HG03571 (cell line): ENCODE measurements around the gene CORO1A.
"Not testable (repeated sequence)": the region's sequence is repeated elsewhere in the genome, so short reads cannot be mapped to it uniquely, and the experiment has no call there.

Source experiments
- ATAC-seq: cut with Tn5 transposase; IDR thresholded peaks from one replicate; pipeline ENCODE4 v1.9.1; 2021; ENCODE audit not compliant: unreplicated experiment

CORO1A gene

DNA sequence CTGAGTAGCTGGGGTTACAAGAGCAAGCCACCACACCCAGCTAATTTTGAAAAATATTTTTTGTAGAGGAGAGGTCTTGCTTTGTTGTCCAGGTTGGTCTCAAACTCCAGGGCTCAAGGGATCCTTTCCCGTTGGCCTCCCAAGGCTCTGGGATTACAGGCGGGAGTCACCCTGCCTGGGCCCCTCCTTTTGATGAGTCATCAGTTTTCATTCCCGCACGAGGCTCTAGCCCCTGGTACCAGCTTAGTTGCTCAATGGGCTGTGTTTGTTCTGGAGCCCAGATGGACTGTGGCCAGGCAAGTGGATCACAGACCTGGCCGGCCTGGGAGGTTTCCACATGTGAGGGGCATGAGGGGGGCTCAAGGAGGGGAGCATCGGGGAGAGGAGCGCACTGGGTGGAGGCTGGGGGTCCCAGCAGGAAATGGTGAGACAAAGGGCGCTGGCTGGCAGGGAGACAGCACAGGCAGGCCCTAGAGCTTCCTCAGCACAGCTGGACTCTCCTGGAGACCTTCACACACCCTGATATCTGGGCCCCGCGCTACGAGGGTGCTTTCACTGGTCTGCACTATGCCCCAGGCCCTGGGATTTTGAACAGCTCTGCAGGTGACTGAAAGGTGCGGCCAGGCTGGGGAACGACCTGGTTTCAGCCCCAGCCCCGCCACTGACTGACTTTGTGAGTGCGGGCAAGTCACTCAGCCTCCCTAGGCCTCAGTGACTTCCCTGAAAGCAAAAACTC is 16.4 kb downstream of the CORO1A start:
- ATAC-seq = not testable (repeated sequence)

DNA sequence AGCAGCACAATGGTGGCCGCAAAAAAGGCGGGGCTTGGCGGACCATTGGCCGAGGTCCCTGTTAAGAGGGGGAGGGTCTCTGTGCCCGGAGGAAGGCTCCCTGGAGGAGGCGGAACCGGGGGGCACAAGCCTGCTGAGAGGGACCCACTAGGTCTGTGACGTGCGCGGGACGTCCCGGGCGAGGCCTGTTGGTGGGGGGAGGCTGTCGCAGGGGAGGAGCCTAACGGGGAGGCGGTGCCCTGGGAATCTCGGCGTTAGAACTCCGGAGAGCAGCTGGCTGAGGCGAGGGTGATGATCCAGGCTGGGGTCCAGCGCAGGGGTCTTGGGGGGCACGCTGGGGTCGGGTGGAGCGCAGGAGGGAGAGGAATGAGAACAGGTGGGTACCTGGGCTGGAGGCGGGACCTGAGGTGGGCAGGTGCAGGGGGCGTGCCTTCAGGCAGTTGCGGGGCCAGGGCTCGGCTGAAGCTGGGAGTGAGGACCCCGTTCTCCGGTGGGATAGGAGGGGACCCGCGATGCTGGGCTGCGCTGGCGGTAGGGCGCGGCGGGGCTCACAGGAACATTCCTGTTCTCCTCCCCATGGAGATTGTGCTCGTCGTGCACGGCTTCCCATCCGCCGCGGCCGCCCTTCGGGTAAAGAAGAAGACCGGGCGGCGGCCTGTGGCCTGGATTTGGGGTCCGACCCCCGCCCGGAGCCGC is 22.3 kb downstream of the CORO1A start:
- not testable (repeated sequence) for ATAC-seq

DNA sequence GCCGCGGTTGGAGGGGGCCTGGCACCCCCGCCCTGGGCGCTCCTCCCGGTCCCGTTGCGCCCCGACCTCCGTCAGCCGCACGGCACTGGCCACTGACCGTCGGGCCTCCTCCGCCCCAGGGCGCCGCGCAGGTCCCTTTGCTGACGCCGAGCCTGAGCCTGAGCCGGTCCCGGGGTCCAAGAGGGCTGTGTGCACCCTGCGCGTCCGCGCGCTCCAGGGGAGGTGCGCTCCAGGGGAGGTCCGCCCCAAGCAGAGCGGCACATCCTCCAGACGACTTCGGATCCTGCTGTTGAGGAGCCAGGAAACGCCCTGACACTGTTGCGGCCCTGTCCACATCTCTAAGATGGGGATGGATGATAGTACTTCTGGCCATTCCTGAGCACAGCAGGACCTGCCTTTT is 22.9 kb downstream of the CORO1A start:
- ATAC-seq = not testable (repeated sequence)

DNA sequence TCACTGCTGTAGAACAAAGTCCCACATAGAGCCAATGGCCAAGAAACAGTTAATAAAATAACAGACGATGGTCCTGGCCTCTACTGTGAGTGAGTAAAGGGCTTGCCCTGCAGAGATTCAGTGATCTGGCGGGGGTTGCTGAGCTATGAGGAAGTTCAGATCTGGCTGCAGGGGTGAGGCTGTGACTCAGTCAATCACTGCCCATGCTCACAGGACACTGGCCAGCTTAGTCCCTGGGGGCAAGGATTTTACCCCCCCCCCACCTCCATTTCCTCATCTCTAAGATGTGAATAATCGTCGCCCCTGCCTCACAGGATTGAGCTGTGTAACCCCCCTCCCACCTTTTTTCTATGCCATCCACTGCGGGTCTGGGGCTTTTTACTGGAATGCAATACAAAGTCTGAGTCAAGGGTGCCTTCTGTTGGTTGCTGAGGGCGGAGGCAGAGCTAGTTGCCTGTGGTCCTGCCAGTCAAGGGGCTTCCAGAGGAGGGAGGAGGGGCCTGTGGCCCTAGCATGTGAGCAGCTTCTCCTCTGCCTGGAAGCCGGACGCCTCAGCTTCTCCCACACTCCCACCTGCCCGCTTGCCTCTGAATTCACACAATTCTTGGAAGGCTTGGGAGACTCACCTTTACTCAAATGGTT is 23.8 kb downstream of the CORO1A start:
- not testable (repeated sequence) for ATAC-seq

DNA sequence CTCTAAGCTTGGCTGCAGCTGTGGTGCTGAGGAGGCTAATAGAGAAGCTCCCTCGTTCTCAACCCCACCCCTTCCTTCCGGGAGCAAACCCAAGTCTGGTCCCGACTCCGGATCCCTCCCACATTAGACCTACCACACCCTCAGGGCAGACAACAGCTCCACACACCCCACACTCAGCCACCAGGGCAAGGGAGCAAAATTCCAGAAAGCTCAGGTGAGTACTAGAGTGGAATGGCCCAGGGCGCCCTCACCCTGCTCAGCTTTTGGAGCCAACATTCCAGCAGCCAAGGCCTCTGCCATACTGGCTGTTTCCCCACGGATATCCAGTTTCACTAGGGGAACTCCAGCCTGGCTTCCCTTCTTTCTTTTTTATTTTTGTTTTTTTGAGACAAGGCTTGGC is 25.6 kb downstream of the CORO1A start:
- not testable (repeated sequence) for ATAC-seq

DNA sequence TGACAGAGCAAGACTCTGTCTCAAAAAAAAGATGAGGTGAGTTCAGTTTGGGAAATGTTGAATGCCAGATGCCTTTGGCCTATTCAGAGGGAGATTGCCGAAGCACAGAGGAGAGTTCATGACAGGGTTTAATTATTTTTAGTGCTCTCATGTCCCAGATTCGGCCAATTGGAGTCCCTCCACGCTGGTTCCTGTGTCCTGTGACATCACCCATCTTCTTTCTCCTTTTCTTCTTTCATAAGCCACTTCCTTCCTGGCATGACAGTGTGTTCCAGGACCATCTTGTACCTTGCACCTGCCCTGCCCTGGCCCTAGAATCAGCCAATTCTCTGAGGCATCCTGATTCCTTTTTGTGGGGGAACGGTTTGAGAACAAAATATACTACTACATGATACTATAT is 28.0 kb downstream of the CORO1A start:
- not testable (repeated sequence) for ATAC-seq

DNA sequence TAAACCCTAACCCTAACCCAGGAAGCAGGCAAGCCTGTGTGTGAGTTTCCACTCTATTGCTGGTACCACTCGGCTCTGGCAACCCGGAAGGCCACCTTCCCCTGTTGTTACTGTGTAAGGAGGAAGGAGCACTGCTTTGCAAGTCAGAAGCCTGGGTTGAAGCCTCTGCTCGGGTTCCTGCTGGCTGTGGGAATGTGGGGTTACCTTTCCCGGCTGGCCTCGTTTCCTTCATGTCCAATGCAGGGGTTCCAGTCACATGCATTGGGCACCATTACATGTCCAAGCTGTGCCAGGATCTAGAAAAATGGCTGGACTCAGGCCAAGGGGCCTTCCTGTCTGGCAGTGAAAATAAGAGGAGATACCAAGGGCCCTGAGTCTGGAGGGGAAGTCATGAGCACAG is 33.7 kb downstream of the CORO1A start:
- not testable (repeated sequence) for ATAC-seq
